ENCODE data around the gene VPS54.
"Not testable (repeated sequence)": the region's sequence is repeated elsewhere in the genome, so short reads cannot be mapped to it uniquely, and the experiment has no call there.

The VPS54 gene

GRCh38 chr2:63863707-63864106 is 155.5 kb downstream of the VPS54 start:
- no peak for DNase-seq

- no peak for DNase-seq
Measured at GRCh38 chr2:63862806-63863205, 156.4 kb downstream of the VPS54 start.

- DNase-seq: no peak
Measured at GRCh38 chr2:63861220-63861822, 157.9 kb downstream of the VPS54 start.

GRCh38 chr2:63858291-63858690 is 160.9 kb downstream of the VPS54 start:
- DNase-seq: no peak

- DNase-seq: no peak
Measured at GRCh38 chr2:63856303-63856603, 163.0 kb downstream of the VPS54 start.

- no peak for DNase-seq
Measured at GRCh38 chr2:63855418-63856302, 163.6 kb downstream of the VPS54 start.

- DNase-seq: no peak
Measured at GRCh38 chr2:63853527-63854310, 165.5 kb downstream of the VPS54 start.

- DNase-seq: no peak
Measured at GRCh38 chr2:63851691-63852311, 167.4 kb downstream of the VPS54 start.

GRCh38 chr2:63850649-63851048 is 168.6 kb downstream of the VPS54 start:
- DNase-seq: no peak

GRCh38 chr2:63850204-63850571 is 169.0 kb downstream of the VPS54 start:
- no peak for DNase-seq

- no peak for DNase-seq
Measured at GRCh38 chr2:63849381-63850203, 169.6 kb downstream of the VPS54 start.

- not testable (repeated sequence) for DNase-seq
Measured at GRCh38 chr2:63847571-63847970, 171.7 kb downstream of the VPS54 start.

GRCh38 chr2:63846487-63846886 is 172.7 kb downstream of the VPS54 start:
- DNase-seq: no peak

- no peak for DNase-seq
Measured at GRCh38 chr2:63845866-63846265, 173.4 kb downstream of the VPS54 start.

- no peak for DNase-seq
Measured at GRCh38 chr2:63844616-63845015, 174.6 kb downstream of the VPS54 start.

- DNase-seq: no peak
Measured at GRCh38 chr2:63843791-63844190, 175.4 kb downstream of the VPS54 start.

GRCh38 chr2:63843093-63843492 is 176.1 kb downstream of the VPS54 start:
- DNase-seq: no peak

GRCh38 chr2:63842149-63843061 is 176.8 kb downstream of the VPS54 start:
- DNase-seq: no peak
